Measurements from ENCODE around the gene SEMA6B.
A peak's percentile ranks its signal among the peaks of the same experiment; 100 is the strongest.
"Not testable (repeated sequence)": the region's sequence is repeated elsewhere in the genome, so short reads cannot be mapped to it uniquely, and the experiment has no call there.

SEMA6B gene

GRCh38 chr19:4570402-4570801 is 10.9 kb upstream of the SEMA6B start:
- DNase-seq: no peak

DNA sequence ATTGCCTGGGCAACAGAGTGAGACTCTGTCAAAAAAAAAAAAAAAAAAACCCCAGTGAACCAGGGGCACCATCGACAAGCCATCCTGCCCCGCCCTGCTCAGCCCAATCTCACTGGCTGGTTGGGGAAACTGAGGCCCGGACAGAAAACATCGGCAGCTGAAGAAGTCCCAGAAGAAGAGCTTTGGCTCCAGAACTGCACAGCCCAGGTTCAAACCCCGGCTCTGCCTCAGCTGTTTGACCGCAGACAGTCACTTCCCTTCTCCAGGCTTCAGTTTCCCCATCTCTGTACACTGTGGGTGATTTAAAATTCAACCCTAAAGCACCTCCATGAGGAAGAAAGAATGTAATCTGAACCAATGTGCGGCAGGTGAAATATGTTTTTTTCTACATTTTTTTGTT is 9.4 kb upstream of the SEMA6B start:
- DNase-seq: no peak

DNA sequence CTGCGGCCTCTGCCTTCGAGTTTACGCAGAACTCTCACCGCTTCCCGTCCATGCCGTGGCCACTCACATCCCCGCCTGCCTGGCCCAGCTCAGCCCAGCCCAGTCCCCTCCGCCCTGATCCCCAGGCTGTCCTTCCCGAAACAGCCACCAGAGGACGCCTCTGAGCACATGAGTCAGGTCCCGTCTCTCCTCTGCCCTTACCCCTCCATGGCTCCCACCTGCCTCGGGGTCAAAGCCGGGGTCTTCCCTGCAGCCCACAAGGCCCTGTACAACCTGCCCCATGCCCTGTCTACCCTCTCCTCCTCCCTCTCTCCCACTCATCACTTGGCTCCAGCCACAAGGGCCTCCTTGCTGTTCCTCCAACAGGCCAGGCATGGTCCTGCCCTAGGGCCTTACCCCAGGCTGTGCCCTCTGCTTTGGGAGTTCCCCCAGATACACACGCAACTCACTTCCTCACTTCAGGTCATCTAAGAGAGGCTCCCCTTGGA is 8.1 kb upstream of the SEMA6B start:
- DNase-seq: no peak

DNA sequence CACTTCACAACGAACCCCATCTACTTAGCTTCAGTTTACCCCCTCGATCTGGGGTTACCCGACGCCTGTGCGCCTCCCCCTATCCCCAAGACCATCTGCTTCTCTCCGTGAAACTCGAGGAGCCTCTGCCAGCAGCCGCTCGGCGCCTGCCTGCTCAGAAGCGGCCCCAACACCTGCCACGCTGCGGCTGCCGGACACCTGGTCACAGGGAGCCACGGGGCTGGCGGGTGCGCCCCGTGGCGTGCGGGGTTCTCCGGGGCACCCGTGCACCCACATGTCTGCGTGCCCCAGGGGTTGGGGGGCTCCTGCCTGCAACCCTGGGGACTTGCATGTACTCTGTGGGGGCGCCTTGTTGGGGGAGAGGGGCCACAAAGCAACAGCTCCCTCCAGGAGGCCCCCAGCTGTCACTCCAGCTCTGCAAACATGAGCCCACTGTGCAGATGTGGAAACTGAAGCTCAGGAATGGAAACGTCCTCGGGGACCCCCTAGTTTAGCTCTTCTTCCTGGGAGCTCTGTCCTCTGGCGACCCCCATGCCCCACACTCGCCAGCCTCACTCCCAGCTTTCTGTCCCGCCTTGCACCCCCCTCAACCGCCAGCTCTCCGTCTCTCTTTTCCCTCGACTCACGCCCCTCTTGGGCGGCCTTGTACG is 7.0 kb upstream of the SEMA6B start:
- no peak for DNase-seq

GRCh38 chr19:4563562-4563961 is 4.1 kb upstream of the SEMA6B start:
- DNase-seq: not testable (repeated sequence)

GRCh38 chr19:4562085-4562484 is 2.6 kb upstream of the SEMA6B start:
- not testable (repeated sequence) for DNase-seq

GRCh38 chr19:4557971-4558941 is 1.2 kb downstream of the SEMA6B start:
- DNase-seq: no peak

DNA sequence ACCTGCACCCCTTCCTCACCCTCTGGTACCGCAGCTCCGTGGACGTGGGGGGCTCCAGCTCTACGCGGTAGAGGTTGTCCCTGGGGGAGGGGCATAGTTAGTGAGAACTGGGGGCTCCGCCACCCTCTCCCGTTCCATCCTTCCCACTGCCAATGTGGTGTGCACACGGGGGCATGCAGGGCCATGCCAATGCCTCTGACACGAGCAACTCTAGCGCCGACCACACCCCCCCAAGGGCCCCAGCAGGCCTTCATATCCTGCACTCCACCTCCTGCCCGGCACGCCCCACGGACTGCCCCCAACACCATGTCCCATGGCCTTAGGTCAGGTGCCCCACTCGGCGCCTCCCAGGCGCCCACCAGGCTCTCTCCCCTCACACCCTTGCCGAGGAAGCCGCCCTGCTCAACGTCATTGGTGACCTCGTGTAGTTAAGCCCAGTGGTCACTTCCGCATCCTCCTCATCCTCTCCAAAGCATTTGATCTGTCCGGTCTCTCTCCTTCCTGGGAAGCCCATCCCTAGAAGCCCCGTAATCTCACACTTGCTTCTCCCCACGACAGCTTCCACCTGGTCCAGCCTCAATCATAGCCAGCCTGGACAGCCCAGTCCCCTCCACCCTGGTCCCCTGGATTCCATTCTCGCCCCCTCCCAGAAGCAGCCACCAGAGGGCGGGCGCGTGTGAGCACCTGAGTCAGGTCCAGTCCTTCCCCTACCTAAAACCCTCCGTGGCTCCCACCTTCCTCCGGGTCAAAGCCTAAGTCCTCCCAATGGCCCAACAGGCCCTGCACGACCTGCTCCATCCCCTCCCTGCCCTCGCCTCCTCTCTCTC is 2.1 kb downstream of the SEMA6B start:
- no peak for DNase-seq

GRCh38 chr19:4556597-4557127 is 2.8 kb downstream of the SEMA6B start:
- peak; percentile 32 for DNase-seq

GRCh38 chr19:4555657-4556561 is 3.6 kb downstream of the SEMA6B start:
- peak; percentile 13 for DNase-seq

- DNase-seq: no peak
Measured at GRCh38 chr19:4554717-4555116, 4.8 kb downstream of the SEMA6B start.

- DNase-seq: no peak
Measured at GRCh38 chr19:4553775-4554174, 5.7 kb downstream of the SEMA6B start.

DNA sequence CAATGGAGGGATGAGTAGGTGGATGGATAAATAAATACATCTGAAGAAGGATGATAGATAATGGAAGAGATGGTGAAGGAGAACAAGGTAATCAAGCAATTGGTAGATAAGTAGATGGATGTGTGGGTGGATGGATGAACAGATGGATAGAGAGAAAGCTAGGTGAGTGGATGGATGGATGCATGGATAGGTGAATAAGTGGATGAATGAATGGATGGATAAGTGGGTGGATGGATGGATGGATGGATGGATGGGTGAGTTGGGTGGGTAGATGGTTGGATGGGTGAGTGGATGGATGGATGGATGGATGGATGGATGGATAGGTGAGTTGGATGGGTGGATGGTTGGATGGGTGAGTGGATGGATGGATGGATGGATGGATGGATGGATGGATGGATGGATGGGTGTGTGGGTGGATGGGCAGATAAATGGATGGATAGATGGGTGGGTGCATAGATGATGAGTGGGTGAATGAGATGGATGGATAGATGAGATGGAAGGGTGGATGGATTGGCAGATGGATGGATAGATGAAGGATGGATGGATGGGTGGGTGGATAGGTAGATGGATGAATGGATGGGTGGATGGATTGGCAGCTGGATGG is 6.3 kb downstream of the SEMA6B start:
- no peak for DNase-seq

GRCh38 chr19:4552525-4552819 is 7.0 kb downstream of the SEMA6B start:
- no peak for DNase-seq

DNA sequence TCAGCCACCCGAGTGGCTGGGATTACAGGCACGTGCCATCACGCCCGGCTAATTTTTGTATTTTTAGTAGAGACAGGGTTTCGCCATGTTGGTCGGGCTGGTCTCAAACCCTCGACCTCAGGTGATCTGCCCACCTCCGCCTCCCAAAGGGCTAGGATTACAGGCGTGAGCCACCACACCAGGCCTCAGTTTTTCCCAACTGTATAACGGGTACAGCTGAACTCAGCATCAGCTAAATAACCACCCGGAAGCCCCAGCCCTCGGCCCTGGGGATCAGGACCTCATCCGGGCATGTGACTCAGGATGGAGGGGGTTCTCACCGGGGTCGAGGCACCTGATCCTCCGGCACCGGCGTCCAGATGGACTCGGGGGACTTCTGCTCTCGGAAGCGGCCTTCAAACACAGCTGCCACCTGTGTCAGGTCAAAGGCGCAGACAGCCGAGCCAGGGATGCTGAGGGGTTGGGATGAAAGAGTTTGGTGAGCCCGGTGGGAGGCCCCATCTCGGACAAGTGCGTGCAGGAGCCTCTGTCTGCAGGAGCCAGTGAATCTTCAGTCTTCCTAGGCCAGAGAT is 8.9 kb downstream of the SEMA6B start:
- no peak for DNase-seq

DNA sequence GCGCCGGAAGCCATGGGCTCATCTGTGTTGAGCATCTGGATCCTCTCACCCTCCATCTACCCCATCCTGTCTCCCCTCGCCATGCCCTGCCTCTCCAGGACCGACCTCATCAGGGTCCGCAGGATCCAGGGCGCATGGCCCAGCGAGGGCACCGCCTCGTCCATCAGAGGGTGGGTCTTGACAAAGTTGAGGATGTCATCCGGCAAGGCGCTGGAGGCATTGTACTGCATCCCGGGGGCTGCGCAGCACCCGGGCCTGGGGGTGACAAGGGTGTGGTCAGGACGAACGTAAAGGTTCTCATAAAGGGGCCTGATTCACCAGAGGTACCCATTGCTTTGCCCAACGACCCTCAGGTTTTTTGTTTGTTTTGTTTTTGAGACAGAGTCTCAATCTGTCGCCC is 9.5 kb downstream of the SEMA6B start:
- DNase-seq: no peak

DNA sequence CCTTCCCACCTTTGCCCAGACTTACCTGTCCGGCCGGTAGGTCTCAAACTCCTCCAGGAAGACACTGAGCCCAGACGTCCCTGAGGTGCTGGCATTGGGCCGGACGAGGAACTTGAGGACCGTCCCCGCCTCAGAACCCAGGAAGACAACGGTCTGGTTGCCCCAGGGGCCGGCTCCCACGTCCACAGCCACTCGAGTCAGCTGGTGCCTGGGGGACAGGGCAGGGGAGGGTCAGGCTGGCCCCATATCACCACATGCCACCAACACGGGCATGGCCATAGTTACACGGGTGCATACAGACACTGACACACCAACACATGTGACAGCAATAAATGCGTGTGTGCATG is 11.3 kb downstream of the SEMA6B start:
- DNase-seq: no peak

GRCh38 chr19:4547303-4548237 is 11.9 kb downstream of the SEMA6B start:
- DNase-seq: no peak

GRCh38 chr19:4543842-4544647 is 15.4 kb downstream of the SEMA6B start:
- no peak for DNase-seq

Measured in NCI-H526 treated with DMSO at 0.1 percent for 48 hours (cell line).